Esophagus muscularis mucosa (tissue), 3 donors: Measurements from ENCODE around the gene NECTIN2.

Experiments used
- CTCF ChIP-seq, 3 experiments: fragments of 200-600 bp in 2 of 3; fragments of 450-650 bp in 1 of 3; sonication (generic) in 2 of 3; IDR thresholded peaks; one replicate each; pipeline ENCODE4 v1.5.1; 2017 to 2019; ENCODE audit warnings: antibody characterized with exemption in 3 of 3, mild to moderate bottlenecking in 2 of 3, moderate library complexity in 1 of 3
- POLR2A ChIP-seq: fragments of 450-650 bp; IDR thresholded peaks from one replicate; pipeline ENCODE4 v1.6.1; 2017; ENCODE audit warnings: antibody characterized with exemption, moderate library complexity, mild to moderate bottlenecking, low read depth

- TF ChIP-seq CTCF (IDR thresholded peaks at IDR 0.05) (no peak), POLR2A (no peak)
Observed at GRCh38 chr19:44811122-44811419, 35.0 kb upstream of the NECTIN2 start.
